Activated T-helper 1 cell treated with anti-CD3 and anti-CD28 coated beads, Interleukin-12 subunit alpha, Interleukin-12 subunit beta, Interleukin-2, Interleukin-4 antibody, amounts not matched to agents 30 ng/mL and 10 ng/mL and 1 ng/mL, durations not matched to agents 14 hours and 24 hours and 36 hours (primary cell): Measurements from ENCODE around the gene CHAD. TPM values are rescaled to one million over a fixed set of nuclear protein-coding genes. Genes with fewer than 3 reads are reported as not detected.
A peak's percentile ranks its signal among the peaks of the same experiment; 100 is the strongest.

Source experiments
- DNase-seq: peaks from one replicate; pipeline ENCODE4 v3.0.0; 2021; ENCODE audit warnings: low spot score
- H3K27ac Mint-ChIP-seq: one replicate; pipeline ENCODE4 v1.8.0; 2021; ENCODE audit warnings: mild to moderate bottlenecking, mixed read lengths
- H3K27me3 Mint-ChIP-seq: one replicate; pipeline ENCODE4 v1.8.0; 2022; ENCODE audit warnings: mild to moderate bottlenecking, moderate library complexity, mixed read lengths; ENCODE audit not compliant: insufficient read depth
- H3K36me3 Mint-ChIP-seq: one replicate; pipeline ENCODE4 v1.8.0; 2021; ENCODE audit warnings: low read depth, mixed read lengths
- H3K4me1 Mint-ChIP-seq: one replicate; pipeline ENCODE4 v1.8.0; 2021; ENCODE audit warnings: low read depth, mixed read lengths
- H3K4me3 Mint-ChIP-seq: one replicate; pipeline ENCODE4 v1.8.0; 2021; ENCODE audit warnings: mild to moderate bottlenecking, moderate library complexity, mixed read lengths
- H3K9me3 Mint-ChIP-seq: one replicate; pipeline ENCODE4 v1.8.0; 2021; ENCODE audit warnings: mixed read lengths
- intact Hi-C: fragments of 100-400 bp; cut with micrococcal nuclease; formaldehyde crosslinking; loops from one replicate; pipeline ENCODE4 v1.15.1; 2024
- total RNA-seq: library from RNA; stranded (reverse); gene quantifications from 2 replicates; pipeline ENCODE4 v1.2.3, GENCODE V29; 2022

Gene CHAD
- total RNA-seq, 1 donor from 2014 or later = not detected

- no peak for DNase-seq
- no peak overlapping the region for H3K27ac Mint-ChIP-seq
Observed at GRCh38 chr17:50505591-50506130, 37.0 kb upstream of the CHAD start.

GRCh38 chr17:50502301-50502990, 33.8 kb upstream of the CHAD start:
- H3K9me3 Mint-ChIP-seq = no peaks in the 10 kb centered on the region
- H3K27me3 Mint-ChIP-seq = peaks cover 3% of the 10 kb centered on the region
- H3K36me3 Mint-ChIP-seq = no peaks in the 10 kb centered on the region
- H3K4me1 Mint-ChIP-seq = peaks cover 20% of the 10 kb centered on the region
- H3K27ac Mint-ChIP-seq = peak overlapping the region; percentile 2
- no peak for DNase-seq
- intact Hi-C loops = no loop called here
- H3K4me3 Mint-ChIP-seq = no peak overlapping the region

More at GRCh38 chr17:50505591-50506130, 37.0 kb upstream of the CHAD start:
- no peak overlapping the region for H3K4me3 Mint-ChIP-seq
- peaks cover 5% of the 10 kb centered on the region for H3K27me3 Mint-ChIP-seq
- peaks cover 44% of the 10 kb centered on the region for H3K4me1 Mint-ChIP-seq
- peaks cover 3% of the 10 kb centered on the region for H3K36me3 Mint-ChIP-seq
- intact Hi-C loops = loop anchor here (5.0 kb wide), 1 partner anchor 57 kb away; the partner anchor contains the start of gene CACNA1G
- H3K9me3 Mint-ChIP-seq = no peaks in the 10 kb centered on the region

GRCh38 chr17:50501054-50501453, 32.4 kb upstream of the CHAD start:
- Mint-ChIP-seq H3K36me3 (no peaks in the 10 kb centered on the region), H3K4me3 (no peak overlapping the region), H3K9me3 (no peaks in the 10 kb centered on the region), H3K27ac (no peak overlapping the region), H3K27me3 (peaks cover 3% of the 10 kb centered on the region), H3K4me1 (peaks cover 20% of the 10 kb centered on the region)
- intact Hi-C loops = loop anchor here (1.0 kb wide), 1 partner anchor 19 kb away; no protein-coding TSS in a partner anchor
- no peak for DNase-seq

GRCh38 chr17:50499721-50500120, 31.0 kb upstream of the CHAD start:
- no peaks in the 10 kb centered on the region for H3K9me3 Mint-ChIP-seq
- H3K4me3 Mint-ChIP-seq = no peak overlapping the region
- intact Hi-C loops = no loop called here
- no peaks in the 10 kb centered on the region for H3K36me3 Mint-ChIP-seq
- H3K4me1 Mint-ChIP-seq = peaks cover 14% of the 10 kb centered on the region
- peaks cover 2% of the 10 kb centered on the region for H3K27me3 Mint-ChIP-seq
- no peak for DNase-seq
- no peak overlapping the region for H3K27ac Mint-ChIP-seq

- intact Hi-C loops = no loop called here
- no peak for DNase-seq
- Mint-ChIP-seq H3K36me3 (no peaks in the 10 kb centered on the region), H3K4me1 (peaks cover 10% of the 10 kb centered on the region), H3K27me3 (peaks cover 2% of the 10 kb centered on the region), H3K4me3 (no peak overlapping the region), H3K9me3 (no peaks in the 10 kb centered on the region), H3K27ac (no peak overlapping the region)
Observed at GRCh38 chr17:50499270-50499669, 30.6 kb upstream of the CHAD start.

- intact Hi-C loops = no loop called here
- no peak overlapping the region for H3K4me3 Mint-ChIP-seq
- H3K4me1 Mint-ChIP-seq = peaks cover under 1% of the 10 kb centered on the region
Observed at GRCh38 chr17:50498021-50498874, 29.6 kb upstream of the CHAD start.

GRCh38 chr17:50495918-50496317, 27.2 kb upstream of the CHAD start:
- no peak overlapping the region for H3K4me3 Mint-ChIP-seq
- H3K27ac Mint-ChIP-seq = no peak overlapping the region
- no peaks in the 10 kb centered on the region for H3K4me1 Mint-ChIP-seq
- H3K36me3 Mint-ChIP-seq = no peaks in the 10 kb centered on the region
- peaks cover 2% of the 10 kb centered on the region for H3K27me3 Mint-ChIP-seq
- DNase-seq = no peak
- intact Hi-C loops = no loop called here
- no peaks in the 10 kb centered on the region for H3K9me3 Mint-ChIP-seq

More at GRCh38 chr17:50498021-50498874, 29.6 kb upstream of the CHAD start:
- Mint-ChIP-seq H3K27ac (no peak overlapping the region), H3K9me3 (no peaks in the 10 kb centered on the region), H3K27me3 (peaks cover 2% of the 10 kb centered on the region), H3K36me3 (no peaks in the 10 kb centered on the region)
- DNase-seq = no peak

- H3K4me3 Mint-ChIP-seq = no peak overlapping the region
- intact Hi-C loops = no loop called here
Observed at GRCh38 chr17:50495217-50495823, 26.6 kb upstream of the CHAD start.

GRCh38 chr17:50493744-50494143, 25.1 kb upstream of the CHAD start:
- Mint-ChIP-seq H3K4me3 (no peak overlapping the region), H3K27me3 (peaks cover 2% of the 10 kb centered on the region), H3K9me3 (no peaks in the 10 kb centered on the region), H3K4me1 (no peaks in the 10 kb centered on the region), H3K27ac (no peak overlapping the region), H3K36me3 (no peaks in the 10 kb centered on the region)
- intact Hi-C loops = no loop called here
- DNase-seq = no peak

More at GRCh38 chr17:50495217-50495823, 26.6 kb upstream of the CHAD start:
- no peak for DNase-seq
- Mint-ChIP-seq H3K36me3 (no peaks in the 10 kb centered on the region), H3K9me3 (no peaks in the 10 kb centered on the region), H3K27ac (no peak overlapping the region), H3K27me3 (peaks cover 2% of the 10 kb centered on the region), H3K4me1 (no peaks in the 10 kb centered on the region)

GRCh38 chr17:50492214-50492613, 23.5 kb upstream of the CHAD start:
- intact Hi-C loops = no loop called here
- Mint-ChIP-seq H3K36me3 (peaks cover 1% of the 10 kb centered on the region), H3K9me3 (no peaks in the 10 kb centered on the region), H3K27ac (no peak overlapping the region), H3K4me3 (no peak overlapping the region), H3K27me3 (peaks cover 2% of the 10 kb centered on the region), H3K4me1 (no peaks in the 10 kb centered on the region)
- no peak for DNase-seq

- Mint-ChIP-seq H3K27ac (no peak overlapping the region), H3K36me3 (peaks cover 1% of the 10 kb centered on the region), H3K4me3 (no peak overlapping the region), H3K4me1 (no peaks in the 10 kb centered on the region), H3K27me3 (peaks cover 2% of the 10 kb centered on the region), H3K9me3 (no peaks in the 10 kb centered on the region)
- DNase-seq = no peak
- intact Hi-C loops = no loop called here
Observed at GRCh38 chr17:50491505-50491904, 22.8 kb upstream of the CHAD start.

GRCh38 chr17:50488880-50489279, 20.2 kb upstream of the CHAD start:
- Mint-ChIP-seq H3K36me3 (peaks cover 13% of the 10 kb centered on the region), H3K4me1 (no peaks in the 10 kb centered on the region), H3K27me3 (no peaks in the 10 kb centered on the region), H3K4me3 (no peak overlapping the region), H3K27ac (no peak overlapping the region), H3K9me3 (no peaks in the 10 kb centered on the region)
- intact Hi-C loops = no loop called here
- DNase-seq = no peak
